IMR-90 (cell line): ENCODE measurements around the gene TRIM10. TPM values are rescaled to one million over a fixed set of nuclear protein-coding genes. Genes with fewer than 3 reads are reported as not detected.

Source experiments
- ATAC-seq: fragments of 200-7000 bp; cut with Tn5 transposase; 2 replicates; pipeline ENCODE4 v1.9.1; 2020; ENCODE audit warnings: low read depth, mild to moderate bottlenecking, moderate library complexity
- BruUV-seq: library from RNA; stranded (reverse); fragments of 400-500 nt; replicated peaks from 2 replicates; lab custom pipeline; 2021; lab: Mats Ljungman, UMichigan
- CTCF ChIA-PET: fragments of 300-600 bp; formaldehyde crosslinking; extraction: SDS; loops from one replicate; lab custom pipeline; 2021; ENCODE audit warnings: antibody characterized with exemption; lab: Yijun Ruan, JAX
- POLR2A ChIA-PET: fragments of 300-600 bp; sonication (Branson Sonifier 250); formaldehyde crosslinking; loops from one replicate; lab custom pipeline; 2022; ENCODE audit warnings: antibody characterized with exemption; ENCODE audit not compliant: unreplicated experiment; lab: Charles Lee
- DNase-seq: peaks from one replicate; pipeline ENCODE4 v3.0.0; 2013
- H2AFZ ChIP-seq: replicated peaks from 2 replicates; pipeline ENCODE3; 2013; ENCODE audit warnings: low read length, mild to moderate bottlenecking; ENCODE audit not compliant: poor library complexity
- H2AK5ac ChIP-seq: 2 replicates; pipeline ENCODE4 v1.6.1; 2013; ENCODE audit warnings: low read depth, low read length, inconsistent platforms
- H2AK9ac ChIP-seq: replicated peaks from 2 replicates; pipeline ENCODE3; 2013; ENCODE audit warnings: mild to moderate bottlenecking, low read depth, low read length, moderate library complexity; ENCODE audit not compliant: poor library complexity
- H2BK120ac ChIP-seq: 2 replicates; pipeline ENCODE4 v1.6.1; 2013; ENCODE audit warnings: low read depth, low read length, inconsistent platforms
- H2BK15ac ChIP-seq: 3 replicates; pipeline ENCODE4 v1.6.1; 2013; ENCODE audit warnings: low read depth, low read length, inconsistent platforms
- H2BK20ac ChIP-seq: 2 replicates; pipeline ENCODE4 v1.6.1; 2013; ENCODE audit warnings: low read depth, mild to moderate bottlenecking, inconsistent platforms, low read length, moderate library complexity
- H2BK5ac ChIP-seq: 2 replicates; pipeline ENCODE4 v1.6.1; 2013; ENCODE audit warnings: mild to moderate bottlenecking, low read depth, low read length, inconsistent platforms; ENCODE audit not compliant: poor library complexity, severe bottlenecking
- H3K14ac ChIP-seq: replicated peaks from 2 replicates; pipeline ENCODE4 v1.6.1; 2013; ENCODE audit warnings: low read depth, low read length, inconsistent platforms
- H3K18ac ChIP-seq: 2 replicates; pipeline ENCODE4 v1.6.1; 2013; ENCODE audit warnings: low read depth, low read length, control low read depth
- H3K23ac ChIP-seq: 2 replicates; pipeline ENCODE4 v1.6.1; 2013; ENCODE audit warnings: low read depth, low read length, inconsistent platforms
- H3K27ac ChIP-seq: 2 replicates; pipeline ENCODE4 v1.5.1; 2013; ENCODE audit warnings: mild to moderate bottlenecking, control low read depth, low read length; ENCODE audit not compliant: insufficient read depth
- H3K27me3 ChIP-seq: 2 replicates; pipeline ENCODE4 v1.6.1; 2013; ENCODE audit warnings: low read length; ENCODE audit not compliant: control insufficient read depth, insufficient read depth
- H3K36me3 ChIP-seq: 2 replicates; pipeline ENCODE4 v1.6.1; 2013; ENCODE audit warnings: low read length, mixed read lengths; ENCODE audit not compliant: control insufficient read depth, insufficient read depth
- H3K4ac ChIP-seq: 2 replicates; pipeline ENCODE4 v1.6.1; 2013; ENCODE audit warnings: low read depth, low read length, inconsistent platforms
- H3K4me1 ChIP-seq: 2 replicates; pipeline ENCODE4 v1.6.1; 2013; ENCODE audit warnings: low read length, mixed read lengths; ENCODE audit not compliant: control insufficient read depth, insufficient read depth
- H3K4me2 ChIP-seq: 2 replicates; pipeline ENCODE4 v1.6.1; 2013; ENCODE audit warnings: low read depth, mild to moderate bottlenecking, control low read depth, low read length, moderate library complexity
- H3K4me3 ChIP-seq: 2 replicates; pipeline ENCODE4 v1.5.1; 2013; ENCODE audit warnings: low read depth, mild to moderate bottlenecking, control low read depth, low read length, moderate library complexity; ENCODE audit not compliant: insufficient read depth
- H3K56ac ChIP-seq: 2 replicates; pipeline ENCODE4 v1.6.1; 2013; ENCODE audit warnings: low read length, inconsistent platforms; ENCODE audit not compliant: insufficient read depth; ENCODE audit errors: extremely low read depth
- H3K79me1 ChIP-seq, 2 experiments: 2 replicates each; pipeline ENCODE4 v1.6.1; 2013; ENCODE audit warnings: low read length in 2 of 2, inconsistent platforms in 1 of 2, low read depth in 1 of 2
- H3K9ac ChIP-seq: 2 replicates; pipeline ENCODE4 v1.6.1; 2013; ENCODE audit warnings: low read depth, low read length, control low read depth
- H3K9me1 ChIP-seq: 2 replicates; pipeline ENCODE4 v1.6.1; 2013; ENCODE audit warnings: low read length, inconsistent platforms; ENCODE audit not compliant: insufficient read depth
- H3K9me3 ChIP-seq: 2 replicates; pipeline ENCODE4 v1.6.1; 2013; ENCODE audit warnings: low read length; ENCODE audit not compliant: control insufficient read depth, insufficient read depth
- H4K20me1 ChIP-seq: 2 replicates; pipeline ENCODE4 v1.6.1; 2013; ENCODE audit warnings: low read length, inconsistent platforms; ENCODE audit not compliant: insufficient read depth
- H4K5ac ChIP-seq: 2 replicates; pipeline ENCODE4 v1.6.1; 2013; ENCODE audit warnings: mild to moderate bottlenecking, low read depth, low read length, control low read depth
- H4K8ac ChIP-seq, 2 experiments: 2 replicates each; pipeline ENCODE4 v1.6.1; 2013; ENCODE audit warnings: low read depth in 2 of 2, low read length in 2 of 2, control low read depth in 1 of 2, inconsistent platforms in 1 of 2
- H4K91ac ChIP-seq: 2 replicates; pipeline ENCODE4 v1.6.1; 2013; ENCODE audit warnings: low read depth, low read length, inconsistent platforms; ENCODE audit not compliant: insufficient read depth
- BHLHE40 ChIP-seq: fragments of 150-350 bp; IDR thresholded peaks from 2 replicates; pipeline ENCODE4 v1.6.1; 2016; ENCODE audit warnings: mild to moderate bottlenecking, low read depth, low read length
- CEBPB ChIP-seq: IDR thresholded peaks from 2 replicates; pipeline ENCODE4 v1.6.1; 2012; ENCODE audit warnings: low read depth, low read length, improper control_type of control experiment
- CHD1 ChIP-seq: IDR thresholded peaks from 2 replicates; pipeline ENCODE4 v1.6.1; 2012; ENCODE audit warnings: low read depth, low read length, improper control_type of control experiment
- FOS ChIP-seq: fragments of 150-350 bp; IDR thresholded peaks from 2 replicates; pipeline ENCODE4 v1.6.1; 2016; ENCODE audit warnings: low read depth, low read length
- MAFK ChIP-seq: IDR thresholded peaks from 2 replicates; pipeline ENCODE4 v1.6.1; 2012; ENCODE audit warnings: low read depth, low read length, improper control_type of control experiment
- MAZ ChIP-seq: IDR thresholded peaks from 2 replicates; pipeline ENCODE4 v1.6.1; 2012; ENCODE audit warnings: low read depth, mild to moderate bottlenecking, low read length, improper control_type of control experiment, moderate library complexity, borderline replicate concordance
- MXI1 ChIP-seq: IDR thresholded peaks from 2 replicates; pipeline ENCODE4 v1.6.1; 2012; ENCODE audit warnings: low read depth, mild to moderate bottlenecking, low read length, moderate library complexity, borderline replicate concordance
- NFE2L2 ChIP-seq: fragments of 150-350 bp; IDR thresholded peaks from 2 replicates; pipeline ENCODE4 v1.6.1; 2016; ENCODE audit warnings: low read depth, mild to moderate bottlenecking, low read length
- POLR2A ChIP-seq: IDR thresholded peaks from 2 replicates; pipeline ENCODE4 v1.6.1; 2012; ENCODE audit warnings: mild to moderate bottlenecking, low read depth, low read length
- RCOR1 ChIP-seq: IDR thresholded peaks from 2 replicates; pipeline ENCODE4 v1.6.1; 2012; ENCODE audit warnings: mild to moderate bottlenecking, low read length, improper control_type of control experiment; ENCODE audit not compliant: insufficient replicate concordance
- RFX5 ChIP-seq: IDR thresholded peaks from 2 replicates; pipeline ENCODE4 v1.8.0; 2012; ENCODE audit warnings: low read depth, mild to moderate bottlenecking, low read length, moderate library complexity
- SMC3 ChIP-seq: fragments of 150-350 bp; IDR thresholded peaks from 2 replicates; pipeline ENCODE4 v1.6.1; 2016; ENCODE audit warnings: low read depth, mild to moderate bottlenecking, antibody characterized with exemption, low read length, moderate library complexity
- USF2 ChIP-seq: fragments of 150-350 bp; IDR thresholded peaks from 2 replicates; pipeline ENCODE4 v1.6.1; 2017; ENCODE audit warnings: mild to moderate bottlenecking, antibody characterized with exemption, low read length, low read depth
- WGBS, 2 experiments: methylation state at CpG; one replicate each; pipeline versions ENCODE4 v1.1.5 to v1.1.7; 2013; ENCODE audit warnings: missing lambda C conversion rate in 2 of 2; ENCODE audit not compliant: insufficient read length in 1 of 2; ENCODE audit errors: extremely low coverage in 2 of 2; 5-methylcytosine and 5-hydroxymethylcytosine counted together
- dilution Hi-C: fragments of 300-500 bp; cut with HindIII; formaldehyde crosslinking; loops from one replicate; pipeline ENCODE4 v1.14.3; 2018; ENCODE audit warnings: low sequenced_read_pairs; ENCODE audit not compliant: unreplicated experiment
- in situ Hi-C: fragments of 300-500 bp; cut with MboI; formaldehyde crosslinking; loops from 3 replicates; pipeline ENCODE4 v1.14.3; 2019; ENCODE audit warnings: low sequenced_read_pairs, inconsistent platforms, mixed read lengths
- intact Hi-C: fragments of 100-400 bp; cut with micrococcal nuclease; formaldehyde crosslinking; loops from 2 replicates; pipeline ENCODE4 v1.10.0; 2022
- polyA plus RNA-seq, 3 experiments: library from polyadenylated mRNA; depleted of rRNA; stranded (reverse); fragments of >200 nt; gene quantifications; 2 replicates each; pipeline ENCODE4 v1.2.3, GENCODE V29; 2012; ENCODE audit warnings: low replicate concordance in 1 of 3
- total RNA-seq: library from RNA; depleted of rRNA; stranded (reverse); fragments of >200 nt; gene quantifications from 2 replicates; pipeline ENCODE4 v1.2.3, GENCODE V29; 2012
- TF ChIP-seq, protein P1 (sequence below): conservative IDR thresholded peaks from 2 replicates; pipeline ENCODE4 v1.5.1; 2012; ENCODE audit warnings: mild to moderate bottlenecking, low read depth, low read length, improper control_type of control experiment

The TRIM10 gene
- total and polyA plus RNA-seq, 2 of the 4 experiments (the other 2 are of a cell fraction) = not detected

- H3K4ac ChIP-seq = no peak overlapping the region
- no peak for ATAC-seq
- H4K91ac ChIP-seq = no peak overlapping the region
- H2AK5ac ChIP-seq = no peak overlapping the region
- H3K56ac ChIP-seq = no peak overlapping the region
- TF ChIP-seq MAFK (no peak), MAZ (no peak), BHLHE40 (no peak), USF2 (no peak), CEBPB (no peak), SMC3 (no peak), POLR2A (no peak), CHD1 (no peak), MXI1 (no peak), RCOR1 (no peak), NFE2L2 (no peak), RFX5 (no peak), FOS (no peak)
- TF ChIP-seq, protein P1, sequence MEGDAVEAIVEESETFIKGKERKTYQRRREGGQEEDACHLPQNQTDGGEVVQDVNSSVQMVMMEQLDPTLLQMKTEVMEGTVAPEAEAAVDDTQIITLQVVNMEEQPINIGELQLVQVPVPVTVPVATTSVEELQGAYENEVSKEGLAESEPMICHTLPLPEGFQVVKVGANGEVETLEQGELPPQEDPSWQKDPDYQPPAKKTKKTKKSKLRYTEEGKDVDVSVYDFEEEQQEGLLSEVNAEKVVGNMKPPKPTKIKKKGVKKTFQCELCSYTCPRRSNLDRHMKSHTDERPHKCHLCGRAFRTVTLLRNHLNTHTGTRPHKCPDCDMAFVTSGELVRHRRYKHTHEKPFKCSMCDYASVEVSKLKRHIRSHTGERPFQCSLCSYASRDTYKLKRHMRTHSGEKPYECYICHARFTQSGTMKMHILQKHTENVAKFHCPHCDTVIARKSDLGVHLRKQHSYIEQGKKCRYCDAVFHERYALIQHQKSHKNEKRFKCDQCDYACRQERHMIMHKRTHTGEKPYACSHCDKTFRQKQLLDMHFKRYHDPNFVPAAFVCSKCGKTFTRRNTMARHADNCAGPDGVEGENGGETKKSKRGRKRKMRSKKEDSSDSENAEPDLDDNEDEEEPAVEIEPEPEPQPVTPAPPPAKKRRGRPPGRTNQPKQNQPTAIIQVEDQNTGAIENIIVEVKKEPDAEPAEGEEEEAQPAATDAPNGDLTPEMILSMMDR = no peak
- no peak overlapping the region for H3K4me2 ChIP-seq
- peaks cover 41 to 75% of the 10 kb centered on the region in 2 experiments for H3K79me1 ChIP-seq
- no peak overlapping the region for H2BK20ac ChIP-seq
- H4K8ac ChIP-seq = no peak overlapping the region
- dilution Hi-C loops (no loop called here), intact Hi-C loops (no loop called here), in situ Hi-C loops (no loop called here)
- BruUV-seq = no TSS peak
- peaks cover 2% of the 10 kb centered on the region; the same call in 1 of the 2 replicates for H3K36me3 ChIP-seq
- no peaks in the 10 kb centered on the region for H3K27me3 ChIP-seq
- H3K4me1 ChIP-seq = peaks cover 12% of the 10 kb centered on the region
- H3K9ac ChIP-seq = no peak overlapping the region
- no peak overlapping the region for H3K14ac ChIP-seq
- no peak overlapping the region for H2BK5ac ChIP-seq
- H4K20me1 ChIP-seq = peaks cover 42% of the 10 kb centered on the region
- H2BK15ac ChIP-seq = no peak overlapping the region
- H2AFZ ChIP-seq = no peak overlapping the region
- POLR2A ChIA-PET = no interaction called here
- H3K27ac ChIP-seq = no peak overlapping the region
- no peak overlapping the region for H2AK9ac ChIP-seq
- H3K4me3 ChIP-seq = no peak overlapping the region
- peaks cover 19% of the 10 kb centered on the region for H3K9me1 ChIP-seq
- 65% methylated on average over 3 of the region's 7 CpGs; no CpG with 5 or more reads in 1 of the 2 experiments for WGBS, 2 experiments
- H3K18ac ChIP-seq = no peak overlapping the region
- H4K5ac ChIP-seq = no peak overlapping the region
- CTCF ChIA-PET = interaction anchor here (2.2 kb wide), 1 partner anchor 13 kb away, joined by 9 read pairs; no protein-coding TSS in a partner anchor
- peak; percentile 19 for DNase-seq
- no peaks in the 10 kb centered on the region for H3K9me3 ChIP-seq
- H2BK120ac ChIP-seq = no peak overlapping the region
- H3K23ac ChIP-seq = no peak overlapping the region
Measured at GRCh38 chr6:30206152-30206551, 45.1 kb upstream of the TRIM10 start.
